Measurements from ENCODE around the gene TPH2. TPM values are rescaled to one million over a fixed set of nuclear protein-coding genes. Genes with fewer than 3 reads are reported as not detected.

TPH2 gene
- total and polyA plus RNA-seq, 2 experiments from 2014 or later, result not detected

GRCh38 chr12:71947645-71948105 lies 9.0 kb downstream of the TPH2 start:
- Histone ChIP-seq H3K9me2 (ENCODE audit: insufficient read depth) (no peaks in the 10 kb centered on the region), H3K4me1 (ENCODE audit: insufficient read depth) (peaks cover 5% of the 10 kb centered on the region; the same call in 1 of the 2 replicates), H3K36me3 (ENCODE audit: low read depth) (no peaks in the 10 kb centered on the region), H2AFZ (0 out of 2 replicates have a peak overlapping the region, but pooled peaks have one; percentile 13), H3F3A (ENCODE audit: insufficient read depth) (peaks cover 7% of the 10 kb centered on the region; the same call in 1 of the 2 replicates), H3K27ac (no peak overlapping the region), H4K20me1 (ENCODE audit: insufficient read depth) (no peaks in the 10 kb centered on the region), H3K27me3 (replicated peaks; ENCODE audit: insufficient read depth) (peaks cover 17% of the 10 kb centered on the region; the same call in 1 of the 2 replicates), H3K79me2 (ENCODE audit: insufficient read depth) (no peaks in the 10 kb centered on the region), H3K9ac (no peak overlapping the region), H3K9me3 (ENCODE audit: low read depth) (no peaks in the 10 kb centered on the region), H3K4me3 (no peak overlapping the region), H3K4me2 (ENCODE audit: unreplicated experiment) (no peak overlapping the region)
- TF ChIP-seq EZH2 (IDR thresholded peaks at IDR 0.05; ENCODE audit: insufficient read depth, poor library complexity, severe bottlenecking), result no peak
- peak; percentile 79 for DNase-seq
- WGBS, 2 experiments (ENCODE audit: low coverage in 1 of 2, low lambda C conversion rate in 2 of 2, missing lambda C conversion rate in 2 of 2), result 1 to 2% methylated on average over 9 of the region's 9 CpGs
- in situ Hi-C loops (cut with MboI), result no loop called here

- Histone ChIP-seq H3K4me1 (ENCODE audit: insufficient read depth) (peaks cover 5% of the 10 kb centered on the region; the same call in 1 of the 2 replicates), H3K4me3 (no peak overlapping the region), H3F3A (ENCODE audit: insufficient read depth) (peaks cover 7% of the 10 kb centered on the region; the same call in 1 of the 2 replicates), H3K9ac (no peak overlapping the region), H4K20me1 (ENCODE audit: insufficient read depth) (no peaks in the 10 kb centered on the region), H2AFZ (no peak overlapping the region), H3K4me2 (ENCODE audit: unreplicated experiment) (no peak overlapping the region), H3K9me3 (ENCODE audit: low read depth) (no peaks in the 10 kb centered on the region), H3K36me3 (ENCODE audit: low read depth) (no peaks in the 10 kb centered on the region), H3K27me3 (replicated peaks; ENCODE audit: insufficient read depth) (peaks cover 17% of the 10 kb centered on the region; the same call in 1 of the 2 replicates), H3K9me2 (ENCODE audit: insufficient read depth) (no peaks in the 10 kb centered on the region), H3K79me2 (ENCODE audit: insufficient read depth) (no peaks in the 10 kb centered on the region), H3K27ac (no peak overlapping the region)
- TF ChIP-seq EZH2 (IDR thresholded peaks at IDR 0.05; ENCODE audit: insufficient read depth, poor library complexity, severe bottlenecking) (no peak), EZH2phosphoT487 (IDR thresholded peaks at IDR 0.05; ENCODE audit: insufficient read depth, low read depth) (no peak)
- DNase-seq, result no peak
- 47 to 60% methylated on average over 3 of the region's 3 CpGs for WGBS, 2 experiments (ENCODE audit: low coverage in 1 of 2, low lambda C conversion rate in 2 of 2, missing lambda C conversion rate in 2 of 2)
- in situ Hi-C loops (cut with MboI), result no loop called here
Observed at GRCh38 chr12:71948390-71948789, 9.7 kb downstream of the TPH2 start.

GRCh38 chr12:71949646-71950045 lies 11.0 kb downstream of the TPH2 start:
- Histone ChIP-seq H4K20me1 (ENCODE audit: insufficient read depth) (no peaks in the 10 kb centered on the region), H3K36me3 (ENCODE audit: low read depth) (no peaks in the 10 kb centered on the region), H3K27me3 (replicated peaks; ENCODE audit: insufficient read depth) (peaks cover 12% of the 10 kb centered on the region; the same call in 1 of the 2 replicates), H3K9me2 (ENCODE audit: insufficient read depth) (no peaks in the 10 kb centered on the region), H2AFZ (no peak overlapping the region), H3K4me1 (ENCODE audit: insufficient read depth) (peaks cover 5% of the 10 kb centered on the region; the same call in 1 of the 2 replicates), H3K4me2 (ENCODE audit: unreplicated experiment) (no peak overlapping the region), H3K9ac (no peak overlapping the region), H3K79me2 (ENCODE audit: insufficient read depth) (no peaks in the 10 kb centered on the region), H3K4me3 (no peak overlapping the region), H3K27ac (no peak overlapping the region), H3K9me3 (ENCODE audit: low read depth) (no peaks in the 10 kb centered on the region), H3F3A (ENCODE audit: insufficient read depth) (peaks cover 7% of the 10 kb centered on the region; the same call in 1 of the 2 replicates)
- in situ Hi-C loops (cut with MboI), result no loop called here
- 6 to 9% methylated on average over 3 of the region's 3 CpGs for WGBS, 2 experiments (ENCODE audit: low coverage in 1 of 2, low lambda C conversion rate in 2 of 2, missing lambda C conversion rate in 2 of 2)
- DNase-seq, result no peak
- TF ChIP-seq EZH2phosphoT487 (IDR thresholded peaks at IDR 0.05; ENCODE audit: insufficient read depth, low read depth) (no peak), EZH2 (IDR thresholded peaks at IDR 0.05; ENCODE audit: insufficient read depth, poor library complexity, severe bottlenecking) (no peak)

GRCh38 chr12:71950404-71950803 lies 11.8 kb downstream of the TPH2 start:
- H3K27me3 ChIP-seq (replicated peaks; ENCODE audit: insufficient read depth), result 0 out of 2 replicates have a peak, but pooled peaks cover 4% of the 10 kb centered on the region
- 59 to 61% methylated on average over 4 of the region's 4 CpGs for WGBS, 2 experiments (ENCODE audit: low coverage in 1 of 2, low lambda C conversion rate in 2 of 2, missing lambda C conversion rate in 2 of 2)
- in situ Hi-C loops (cut with MboI), result no loop called here
- H3K4me1 ChIP-seq (ENCODE audit: insufficient read depth), result peaks cover 5% of the 10 kb centered on the region; the same call in 1 of the 2 replicates
- H3K9me3 ChIP-seq (ENCODE audit: low read depth), result no peaks in the 10 kb centered on the region
- no peaks in the 10 kb centered on the region for H3K36me3 ChIP-seq (ENCODE audit: low read depth)
- no peak for TF ChIP-seq EZH2phosphoT487 (IDR thresholded peaks at IDR 0.05; ENCODE audit: insufficient read depth, low read depth)
- TF ChIP-seq EZH2 (IDR thresholded peaks at IDR 0.05; ENCODE audit: insufficient read depth, poor library complexity, severe bottlenecking), result no peak
- no peaks in the 10 kb centered on the region for H3K79me2 ChIP-seq (ENCODE audit: insufficient read depth)
- peaks cover 7% of the 10 kb centered on the region; the same call in 1 of the 2 replicates for H3F3A ChIP-seq (ENCODE audit: insufficient read depth)
- H2AFZ ChIP-seq, result no peak overlapping the region
- H3K4me3 ChIP-seq, result no peak overlapping the region
- no peak overlapping the region for H3K4me2 ChIP-seq (ENCODE audit: unreplicated experiment)
- H3K9me2 ChIP-seq (ENCODE audit: insufficient read depth), result no peaks in the 10 kb centered on the region
- H3K27ac ChIP-seq, result no peak overlapping the region
- DNase-seq, result no peak
- no peaks in the 10 kb centered on the region for H4K20me1 ChIP-seq (ENCODE audit: insufficient read depth)
- no peak overlapping the region for H3K9ac ChIP-seq
